Gastrocnemius medialis (tissue), 4 donors: Measurements from ENCODE around the gene MYL7. TPM values are rescaled to one million over a fixed set of nuclear protein-coding genes. Genes with fewer than 3 reads are reported as not detected.
"Not testable (repeated sequence)": the region's sequence is repeated elsewhere in the genome, so short reads cannot be mapped to it uniquely, and the experiment has no call there.

Source experiments
- ATAC-seq, 2 donors: fragments of 150-250 bp; one replicate each; pipeline ENCODE4 v1.9.1; 2016
- DNase-seq, 2 donors: peaks; one replicate each; pipeline ENCODE4 v3.0.0-alpha.2; 2019
- H3K27ac ChIP-seq, 4 donors: fragments of 200-600 bp; sonication (generic); 1 replicate in 1 of 4; 2 replicates in 3 of 4; pipeline ENCODE4 v1.5.1; 2016 to 2018; ENCODE audit warnings: mild to moderate bottlenecking in 2 of 4, moderate library complexity in 1 of 4
- H3K27me3 ChIP-seq, 3 donors: fragments of 200-600 bp; sonication (generic) in 2 of 3; 1 replicate in 1 of 3; 2 replicates in 2 of 3; pipeline versions ENCODE4 v1.5.1 to v1.6.0; 2016 to 2019; ENCODE audit warnings: mild to moderate bottlenecking in 1 of 3, moderate library complexity in 1 of 3
- H3K36me3 ChIP-seq, 2 donors: fragments of 200-600 bp; sonication (generic) in 1 of 2; one replicate each; pipeline ENCODE4 v1.5.1; 2017 to 2018
- H3K4me1 ChIP-seq, 2 donors: fragments of 200-600 bp; sonication (generic) in 1 of 2; one replicate each; pipeline ENCODE4 v1.5.1; 2016 to 2017; ENCODE audit warnings: mild to moderate bottlenecking in 2 of 2
- H3K4me3 ChIP-seq, 4 donors: fragments of 200-600 bp; sonication (generic) in 3 of 4; 1 replicate in 1 of 4; 2 replicates in 3 of 4; pipeline ENCODE4 v1.5.1; 2016 to 2019; ENCODE audit warnings: mild to moderate bottlenecking in 2 of 4
- H3K9me3 ChIP-seq, 3 donors: fragments of 200-600 bp; sonication (generic) in 2 of 3; 1 replicate in 1 of 3; 2 replicates in 2 of 3; pipeline ENCODE4 v1.5.1; 2016 to 2019
- POLR2A ChIP-seq, 2 donors: fragments of 450-650 bp; IDR thresholded peaks; one replicate each; pipeline ENCODE4 v1.6.1; 2017; ENCODE audit warnings: antibody characterized with exemption in 2 of 2, mild to moderate bottlenecking in 2 of 2, moderate library complexity in 2 of 2
- in situ Hi-C, 4 donors: fragments of 200-750 bp; cut with MboI; loops; one replicate each; pipeline versions ENCODE4 v1.15.0 to v1.8.0; 2017; ENCODE audit warnings: low sequenced_read_pairs in 4 of 4
- intact Hi-C: fragments of 100-400 bp; cut with DNase I; formaldehyde crosslinking; loops from one replicate; pipeline ENCODE4 v1.15.1; 2023; ENCODE audit warnings: low total_unique reads
- total RNA-seq, 4 donors: library from RNA; depleted of rRNA; stranded (reverse); fragments of >200 nt; gene quantifications; one replicate each; pipeline versions ENCODE4 v1.1.0 to v1.2.3, GENCODE V29; 2016
- TF ChIP-seq, protein P1 (sequence below), 5 experiments: fragments of 450-650 bp in 3 of 5; fragments of 200-600 bp in 2 of 5; sonication (generic) in 2 of 5; IDR thresholded peaks in 4 of 5; conservative IDR thresholded peaks in 1 of 5; 1 replicate in 4 of 5; 2 replicates in 1 of 5; pipeline ENCODE4 v1.5.1; 2016 to 2019; ENCODE audit warnings: antibody characterized with exemption in 5 of 5, mild to moderate bottlenecking in 3 of 5, moderate library complexity in 3 of 5

The MYL7 gene
- total RNA-seq, 4 donors from 2014 or later, result 2.6 TPM; not detected in 3

DNA sequence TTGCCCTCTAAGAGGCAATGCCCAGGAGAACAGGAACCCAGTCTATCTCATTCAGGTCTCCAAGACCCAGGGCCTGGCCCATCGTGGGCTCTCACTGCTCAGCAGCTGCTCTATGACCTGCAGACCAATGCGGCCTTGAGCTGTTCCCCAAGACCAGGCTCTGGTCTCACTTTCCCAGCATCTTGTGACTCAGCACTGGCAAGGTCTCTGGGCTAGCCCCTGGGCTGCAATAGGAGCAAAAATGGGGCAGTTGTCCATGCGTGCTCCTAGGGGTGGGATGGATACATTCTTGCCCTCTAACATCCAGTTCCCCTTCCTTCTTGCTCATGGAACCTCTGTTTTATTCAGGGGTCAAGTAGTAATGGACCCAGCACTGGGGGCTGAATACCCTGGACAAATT, 34.6 kb upstream of the MYL7 start:
- Histone ChIP-seq H3K27ac (no peak overlapping the region), H3K36me3 (no peaks in the 10 kb centered on the region), H3K4me1 (no peaks in the 10 kb centered on the region), H3K27me3 (no peaks in the 10 kb centered on the region), H3K9me3 (no peaks in the 10 kb centered on the region), H3K4me3 (no peak overlapping the region)
- intact Hi-C loops (no loop called here), in situ Hi-C loops (no loop called here)
- ATAC-seq (no peak), DNase-seq (no peak)
- TF ChIP-seq, protein P1, sequence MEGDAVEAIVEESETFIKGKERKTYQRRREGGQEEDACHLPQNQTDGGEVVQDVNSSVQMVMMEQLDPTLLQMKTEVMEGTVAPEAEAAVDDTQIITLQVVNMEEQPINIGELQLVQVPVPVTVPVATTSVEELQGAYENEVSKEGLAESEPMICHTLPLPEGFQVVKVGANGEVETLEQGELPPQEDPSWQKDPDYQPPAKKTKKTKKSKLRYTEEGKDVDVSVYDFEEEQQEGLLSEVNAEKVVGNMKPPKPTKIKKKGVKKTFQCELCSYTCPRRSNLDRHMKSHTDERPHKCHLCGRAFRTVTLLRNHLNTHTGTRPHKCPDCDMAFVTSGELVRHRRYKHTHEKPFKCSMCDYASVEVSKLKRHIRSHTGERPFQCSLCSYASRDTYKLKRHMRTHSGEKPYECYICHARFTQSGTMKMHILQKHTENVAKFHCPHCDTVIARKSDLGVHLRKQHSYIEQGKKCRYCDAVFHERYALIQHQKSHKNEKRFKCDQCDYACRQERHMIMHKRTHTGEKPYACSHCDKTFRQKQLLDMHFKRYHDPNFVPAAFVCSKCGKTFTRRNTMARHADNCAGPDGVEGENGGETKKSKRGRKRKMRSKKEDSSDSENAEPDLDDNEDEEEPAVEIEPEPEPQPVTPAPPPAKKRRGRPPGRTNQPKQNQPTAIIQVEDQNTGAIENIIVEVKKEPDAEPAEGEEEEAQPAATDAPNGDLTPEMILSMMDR (IDR thresholded peaks at IDR 0.05 in 4 of 5, conservative IDR thresholded peaks at IDR 0.05 in 1 of 5), result no peak
- no peak for TF ChIP-seq POLR2A (IDR thresholded peaks at IDR 0.05)

DNA sequence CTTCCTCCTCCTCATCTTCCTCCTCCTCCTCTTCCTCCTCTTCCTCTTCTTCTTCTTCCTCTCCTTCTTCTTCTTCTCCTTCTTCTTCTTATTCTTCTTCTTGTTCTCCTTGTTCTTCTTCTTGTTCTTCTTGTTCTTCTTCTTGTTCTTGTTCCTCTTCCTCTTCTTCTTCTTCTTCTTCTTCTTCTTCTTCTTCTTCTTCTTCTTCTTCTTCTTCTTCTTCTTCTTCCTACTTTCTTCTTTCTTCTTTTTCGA, 33.5 kb upstream of the MYL7 start:
- H3K27ac ChIP-seq, ATAC-seq, in situ Hi-C loops: not testable (repeated sequence)

DNA sequence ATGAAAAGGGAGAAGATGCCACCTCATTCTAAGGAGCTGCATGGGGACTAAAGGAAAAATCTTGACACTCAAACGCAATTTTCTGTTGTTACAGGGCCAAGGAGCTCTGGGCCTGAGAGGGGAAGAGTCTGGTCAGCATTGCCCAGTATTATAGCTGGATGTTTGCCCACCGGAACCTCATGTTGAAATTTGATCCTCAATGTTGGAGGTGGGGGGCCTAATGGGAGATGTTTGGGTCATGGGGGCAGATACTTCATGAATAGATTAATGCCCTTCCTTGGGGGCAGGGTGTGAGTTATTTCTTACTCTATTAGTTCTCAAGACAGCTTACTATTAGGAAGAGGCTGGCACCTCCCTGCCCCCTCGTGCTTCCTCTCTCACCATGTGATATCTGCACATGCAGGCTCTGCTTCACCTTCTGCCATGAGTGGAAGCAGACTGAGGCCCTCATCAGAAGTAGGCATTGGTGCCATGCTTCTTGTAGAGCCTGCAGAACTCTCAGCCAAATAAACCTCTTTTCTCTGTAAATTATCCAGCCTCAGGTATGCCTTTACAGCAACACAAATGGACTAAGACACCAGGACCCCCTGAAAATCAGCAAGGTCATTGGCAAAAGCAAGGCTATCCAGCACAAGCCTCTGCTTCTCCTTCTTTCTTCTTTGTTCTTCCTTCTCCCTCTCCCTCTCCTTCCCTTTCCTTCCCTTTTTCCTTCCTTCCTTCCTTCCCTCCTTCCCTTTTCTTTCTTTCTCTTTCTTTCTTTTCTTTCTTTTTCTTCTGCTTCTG, 33.0 kb upstream of the MYL7 start:
- in situ Hi-C loops, result no loop called here

More for the DNA sequence above, 33.5 kb upstream of the MYL7 start:
- H3K4me1 ChIP-seq, H3K9me3 ChIP-seq, intact Hi-C loops, H3K4me3 ChIP-seq, H3K27me3 ChIP-seq, H3K36me3 ChIP-seq, DNase-seq: not testable (repeated sequence)

DNA sequence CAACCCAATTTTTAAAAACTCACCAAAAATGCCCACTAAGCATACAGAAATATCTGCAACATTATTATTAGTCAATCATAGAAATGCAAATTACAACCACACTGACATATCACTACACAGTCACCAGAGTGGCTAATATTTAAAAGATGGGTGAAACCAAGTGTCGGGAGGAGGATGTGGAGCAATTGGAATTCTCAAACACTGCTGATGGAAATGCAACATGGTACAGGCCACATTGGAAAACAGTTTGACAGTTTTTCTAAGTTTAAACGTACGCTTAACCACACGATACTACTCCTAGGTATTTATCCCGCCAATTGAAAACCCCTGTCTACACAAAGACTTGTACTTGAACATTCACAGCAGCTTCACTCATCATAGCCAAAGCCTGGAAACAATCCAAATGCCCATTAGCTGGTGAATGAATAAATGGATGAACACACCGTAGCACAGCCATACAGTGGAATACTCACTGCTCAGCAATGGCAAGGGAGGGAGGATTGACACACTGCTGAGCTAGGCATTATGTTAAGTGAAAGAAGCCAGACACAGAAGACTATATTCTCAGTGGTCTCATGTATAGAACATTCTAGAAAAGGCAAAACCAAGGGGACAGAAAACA, 31.8 kb upstream of the MYL7 start:
- TF ChIP-seq, protein P1 (IDR thresholded peaks at IDR 0.05 in 4 of 5, conservative IDR thresholded peaks at IDR 0.05 in 1 of 5), result no peak
- TF ChIP-seq POLR2A (IDR thresholded peaks at IDR 0.05), result no peak
- Histone ChIP-seq H3K27me3 (no peaks in the 10 kb centered on the region), H3K36me3 (no peaks in the 10 kb centered on the region), H3K4me3 (no peak overlapping the region), H3K4me1 (no peaks in the 10 kb centered on the region), H3K9me3 (no peaks in the 10 kb centered on the region), H3K27ac (no peak overlapping the region)
- in situ Hi-C loops (no loop called here), intact Hi-C loops (no loop called here)
- ATAC-seq (no peak), DNase-seq (no peak)

More for the DNA sequence above, 33.0 kb upstream of the MYL7 start:
- no peak overlapping the region for H3K4me3 ChIP-seq
- no peaks in the 10 kb centered on the region for H3K27me3 ChIP-seq
- ATAC-seq (no peak), DNase-seq (no peak)
- no peaks in the 10 kb centered on the region for H3K9me3 ChIP-seq
- no peaks in the 10 kb centered on the region for H3K4me1 ChIP-seq
- intact Hi-C loops, result no loop called here
- no peak overlapping the region for H3K27ac ChIP-seq
- TF ChIP-seq, protein P1 (IDR thresholded peaks at IDR 0.05 in 4 of 5, conservative IDR thresholded peaks at IDR 0.05 in 1 of 5), result no peak
- H3K36me3 ChIP-seq, result no peaks in the 10 kb centered on the region

DNA sequence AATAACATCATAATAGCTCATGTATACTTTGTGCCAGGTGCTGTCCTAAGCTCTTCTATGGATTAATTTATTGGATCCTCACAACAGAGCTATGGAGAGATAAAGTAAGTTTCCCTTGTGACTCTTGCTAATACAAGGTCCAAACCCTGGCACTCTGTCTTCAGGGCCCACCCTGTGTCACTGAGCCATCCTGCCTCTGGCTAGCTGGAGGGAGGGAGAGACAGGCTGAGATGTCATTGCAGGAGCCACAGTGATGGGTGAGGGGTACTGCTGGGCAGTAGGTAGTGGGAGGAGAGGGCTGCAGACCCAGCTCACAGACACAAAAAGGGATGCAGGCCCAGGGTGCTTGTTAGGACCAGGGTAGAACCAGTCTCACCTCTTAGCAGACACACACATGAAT, 31.2 kb upstream of the MYL7 start:
- TF ChIP-seq, protein P1 (IDR thresholded peaks at IDR 0.05 in 4 of 5, conservative IDR thresholded peaks at IDR 0.05 in 1 of 5), result no peak
- TF ChIP-seq POLR2A (IDR thresholded peaks at IDR 0.05), result no peak
- in situ Hi-C loops, result no loop called here
- Histone ChIP-seq H3K9me3 (no peaks in the 10 kb centered on the region), H3K4me3 (no peak overlapping the region), H3K4me1 (no peaks in the 10 kb centered on the region), H3K27me3 (no peaks in the 10 kb centered on the region), H3K36me3 (no peaks in the 10 kb centered on the region), H3K27ac (no peak overlapping the region)
- no peak for DNase-seq
- intact Hi-C loops, result no loop called here
- no peak for ATAC-seq

DNA sequence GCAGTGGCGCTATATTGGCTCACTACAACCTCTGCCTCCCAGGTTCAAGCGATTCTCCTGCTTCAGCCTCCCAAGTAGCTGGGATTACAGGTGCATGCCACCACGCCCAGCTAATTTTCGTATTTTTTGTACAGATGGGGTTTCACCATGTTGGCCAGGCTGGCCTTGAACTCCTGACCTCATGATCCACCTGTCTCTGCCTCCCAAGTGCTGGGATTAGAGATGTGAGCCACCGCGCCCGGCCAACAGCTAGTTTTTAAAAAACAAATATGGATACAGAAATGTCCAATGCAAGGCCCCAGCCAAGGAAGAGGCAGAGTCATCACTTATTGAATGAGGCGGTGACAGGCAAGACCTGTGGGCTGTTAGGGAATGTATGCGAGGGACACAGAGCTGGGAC, 30.8 kb upstream of the MYL7 start:
- H3K27ac ChIP-seq, intact Hi-C loops, ATAC-seq, H3K4me1 ChIP-seq, in situ Hi-C loops, H3K4me3 ChIP-seq, H3K36me3 ChIP-seq, H3K9me3 ChIP-seq, DNase-seq, H3K27me3 ChIP-seq: not testable (repeated sequence)
